Skeletal muscle satellite cell (primary cell): Measurements from ENCODE around the gene TNK1.

Source experiments
- H3K27me3 ChIP-seq: 2 replicates; pipeline ENCODE4 v1.7.0; 2013; ENCODE audit warnings: low read length; ENCODE audit not compliant: control insufficient read depth, insufficient read depth
- H3K36me3 ChIP-seq: 2 replicates; pipeline ENCODE4 v1.7.0; 2013; ENCODE audit warnings: mild to moderate bottlenecking, control low read depth, low read length; ENCODE audit not compliant: insufficient read depth
- H3K4me1 ChIP-seq: 2 replicates; pipeline ENCODE4 v1.7.0; 2013; ENCODE audit warnings: low read length; ENCODE audit not compliant: control insufficient read depth, insufficient read depth
- H3K4me2 ChIP-seq: 2 replicates; pipeline ENCODE4 v1.7.0; 2013; ENCODE audit warnings: mild to moderate bottlenecking, low read length
- H3K4me3 ChIP-seq: 2 replicates; pipeline ENCODE4 v1.7.0; 2013; ENCODE audit warnings: low read length
- H3K9ac ChIP-seq: 2 replicates; pipeline ENCODE4 v1.7.0; 2013; ENCODE audit warnings: mild to moderate bottlenecking, low read depth, low read length, moderate library complexity
- H3K9me3 ChIP-seq: replicated peaks from 2 replicates; pipeline ENCODE4 v1.7.0; 2013; ENCODE audit warnings: mild to moderate bottlenecking, control low read depth, low read length

TNK1 gene

DNA sequence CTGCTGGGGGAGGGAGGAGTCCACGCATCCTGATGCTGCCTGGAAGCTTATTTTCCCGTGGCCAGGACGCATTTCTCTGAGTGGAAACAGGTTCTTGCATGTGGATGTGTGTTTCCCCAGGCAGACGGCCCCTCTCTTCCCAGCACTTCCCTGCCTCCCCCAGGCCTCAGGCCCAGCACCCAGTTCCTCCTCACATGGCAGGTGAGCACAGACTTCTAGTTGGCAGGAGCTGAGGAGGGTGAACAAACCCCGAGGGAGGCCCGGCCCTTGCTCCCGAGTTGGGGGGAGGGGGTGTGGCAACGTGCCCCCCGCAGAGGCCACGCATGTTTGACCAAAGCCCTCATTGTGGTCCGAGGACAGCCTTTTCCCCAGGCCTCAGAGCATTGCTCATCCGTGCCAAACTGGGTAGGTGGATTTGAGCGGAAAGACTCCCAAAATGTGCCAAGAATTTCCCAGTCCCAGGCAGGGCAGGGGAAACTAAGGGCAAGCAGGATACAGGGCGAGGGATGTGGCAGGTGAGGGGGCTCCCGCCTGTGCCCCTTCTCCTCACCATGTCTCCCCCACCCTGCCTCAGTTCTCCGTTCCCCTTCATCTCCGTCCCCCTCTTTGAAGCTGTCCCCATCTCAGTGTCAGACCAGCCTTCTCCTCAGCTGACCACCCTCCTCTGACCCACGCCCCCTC, 37.7 kb downstream of the TNK1 start:
- Histone ChIP-seq H3K9me3 (no peaks in the 10 kb centered on the region), H3K4me1 (peaks cover 2% of the 10 kb centered on the region), H3K9ac (no peak overlapping the region), H3K27me3 (no peaks in the 10 kb centered on the region), H3K4me2 (no peak overlapping the region), H3K36me3 (peaks cover 5% of the 10 kb centered on the region), H3K4me3 (no peak overlapping the region)

DNA sequence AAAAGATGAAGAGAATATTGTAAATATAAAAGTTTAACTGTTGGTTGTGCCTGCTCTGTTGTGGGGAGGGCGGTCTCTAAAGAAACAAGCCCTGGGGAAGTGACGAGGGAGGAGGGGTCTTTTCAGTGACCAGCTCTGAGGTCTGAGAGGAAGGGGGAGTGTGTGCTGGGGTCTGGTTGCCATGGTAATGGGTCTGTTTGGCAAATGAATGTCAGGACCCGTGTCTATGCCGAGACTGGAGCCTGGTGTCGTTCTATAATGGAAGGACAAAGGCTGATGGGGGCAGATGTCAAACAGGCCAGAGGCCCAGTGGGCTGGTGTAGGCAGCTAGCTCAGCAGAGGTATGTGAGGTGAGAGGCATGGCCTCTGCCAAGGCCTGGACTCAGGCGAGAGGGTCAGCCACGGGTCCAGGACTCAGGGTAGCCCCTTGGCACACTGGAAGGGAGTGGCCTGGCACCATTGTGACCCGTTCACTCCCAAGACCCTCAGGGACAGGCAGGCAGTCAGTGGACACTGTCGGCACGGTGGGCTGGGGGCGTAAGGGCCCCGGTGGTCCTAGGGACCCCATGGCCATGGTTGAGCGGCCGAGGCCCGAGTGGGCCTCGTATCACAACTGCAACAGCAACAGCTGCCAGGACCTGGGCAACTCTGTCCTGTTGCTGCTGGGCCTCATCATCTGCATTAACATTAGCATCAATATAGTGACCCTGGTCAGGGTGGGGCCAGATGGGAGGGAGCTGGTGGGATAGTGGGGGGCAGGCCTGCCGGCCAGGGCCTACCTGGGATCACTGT, 39.1 kb downstream of the TNK1 start, which contains the start of gene SPEM1:
Gene SPEM1, plus strand, starts transcription at position 506 of the 792 bp plus-strand sequence. Its CDS starts 61 bp downstream, at position 567.
- Histone ChIP-seq H3K4me2 (no peak within 1 kb of the TSS), H3K4me3 (no peak within 1 kb of the TSS), H3K9ac (no peak within 1 kb of the TSS), H3K4me1 (no peaks in the 10 kb centered on the region), H3K27me3 (peaks cover 3% of the 10 kb centered on the region), H3K9me3 (no peaks in the 10 kb centered on the region), H3K36me3 (peaks cover 5% of the 10 kb centered on the region)

DNA sequence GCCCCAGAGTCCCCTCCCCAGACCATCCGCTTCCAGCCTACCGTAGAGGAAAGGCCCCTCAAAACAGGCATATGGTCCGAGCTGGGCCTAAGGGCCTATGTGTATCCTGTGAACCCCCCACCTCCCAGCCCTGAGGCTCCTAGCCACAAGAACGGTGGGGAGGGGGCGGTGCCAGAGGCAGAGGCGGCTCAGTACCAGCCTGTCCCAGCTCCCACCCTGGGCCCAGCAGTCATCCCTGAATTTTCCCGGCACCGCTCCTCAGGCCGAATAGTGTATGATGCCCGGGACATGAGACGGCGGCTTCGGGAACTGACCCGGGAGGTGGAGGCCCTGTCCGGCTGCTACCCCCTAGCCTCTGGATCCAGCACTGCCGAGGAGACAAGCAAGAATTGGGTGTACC, 40.3 kb downstream of the TNK1 start:
- H3K9ac ChIP-seq, result no peak overlapping the region
- H3K36me3 ChIP-seq, result no peaks in the 10 kb centered on the region
- H3K9me3 ChIP-seq, result no peaks in the 10 kb centered on the region
- peaks cover 6% of the 10 kb centered on the region for H3K27me3 ChIP-seq
- no peak overlapping the region for H3K4me3 ChIP-seq
- H3K4me2 ChIP-seq, result no peak overlapping the region
- H3K4me1 ChIP-seq, result no peaks in the 10 kb centered on the region

DNA sequence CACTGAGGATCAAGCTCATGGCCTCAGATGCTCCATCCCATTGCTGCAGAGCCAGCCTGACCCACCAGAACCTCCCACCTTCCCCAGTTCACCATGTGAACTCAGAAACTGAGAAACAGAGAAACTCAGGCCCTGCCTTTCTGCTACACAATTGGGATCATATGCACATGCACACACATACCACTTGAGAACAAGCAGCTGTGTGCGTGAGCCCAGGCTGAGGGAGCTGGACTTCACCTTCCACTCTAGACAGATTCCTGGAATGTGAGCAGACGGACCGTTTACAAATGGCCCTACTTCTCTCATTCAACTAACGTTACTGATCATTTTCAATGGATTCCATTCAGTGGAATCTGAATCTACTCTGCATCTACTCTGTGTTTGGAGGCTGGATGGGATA, 42.8 kb downstream of the TNK1 start:
- Histone ChIP-seq H3K9ac (no peak overlapping the region), H3K4me1 (no peaks in the 10 kb centered on the region), H3K36me3 (no peaks in the 10 kb centered on the region), H3K27me3 (peaks cover 6% of the 10 kb centered on the region), H3K4me2 (no peak overlapping the region), H3K9me3 (no peaks in the 10 kb centered on the region), H3K4me3 (no peak overlapping the region)

DNA sequence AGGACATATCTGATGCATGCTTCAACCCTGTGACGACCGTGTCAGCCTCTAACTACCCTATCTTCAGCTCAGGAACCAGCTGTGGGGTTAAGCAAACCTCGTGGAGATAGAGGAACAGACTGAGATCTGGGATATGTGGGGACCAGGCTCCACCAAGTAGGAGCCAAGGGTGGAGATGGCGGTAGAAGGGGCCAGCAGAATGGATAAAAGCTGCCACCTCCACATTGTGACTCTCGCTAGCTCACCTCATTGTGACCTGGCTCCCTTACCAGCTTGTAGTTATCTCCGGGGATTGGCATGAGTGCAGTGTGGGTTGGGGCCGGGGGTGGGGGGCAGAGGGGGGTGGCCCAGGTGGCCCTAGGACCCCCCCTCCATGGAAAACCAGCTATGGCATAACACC, 44.4 kb downstream of the TNK1 start, which contains the start of gene SPEM2:
Gene SPEM2, plus strand, starts transcription at position 301 of the 400 bp plus-strand sequence. Its CDS starts 73 bp downstream, at position 374.
- H3K4me2 ChIP-seq, result no peak within 1 kb of the TSS
- no peaks in the 10 kb centered on the region for H3K36me3 ChIP-seq
- H3K9ac ChIP-seq, result no peak within 1 kb of the TSS
- H3K4me1 ChIP-seq, result no peaks in the 10 kb centered on the region
- no peaks in the 10 kb centered on the region for H3K9me3 ChIP-seq
- H3K4me3 ChIP-seq, result no peak within 1 kb of the TSS
- H3K27me3 ChIP-seq, result peaks cover 6% of the 10 kb centered on the region

DNA sequence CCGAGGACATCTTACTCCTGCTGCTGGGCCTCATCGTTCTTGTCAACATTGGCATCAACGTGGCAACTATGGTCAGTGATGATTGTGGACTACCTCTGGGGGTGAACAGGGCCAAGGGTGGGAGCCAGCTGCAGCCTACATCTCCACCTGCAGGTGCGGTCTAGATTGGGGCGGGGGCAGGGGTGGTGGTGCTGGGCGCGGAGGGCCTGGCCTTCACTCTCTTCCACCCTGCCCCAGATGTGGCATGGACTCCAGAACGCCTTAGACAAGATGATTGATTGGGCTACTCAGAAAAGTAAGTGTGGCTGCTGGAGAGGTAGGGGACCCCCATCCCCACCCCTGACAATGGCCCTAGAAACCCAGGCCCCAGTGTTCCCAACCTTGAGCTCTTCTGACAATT, 44.9 kb downstream of the TNK1 start:
- no peak overlapping the region for H3K4me3 ChIP-seq
- H3K9ac ChIP-seq, result no peak overlapping the region
- no peak overlapping the region for H3K4me2 ChIP-seq
- no peaks in the 10 kb centered on the region for H3K36me3 ChIP-seq
- H3K27me3 ChIP-seq, result peaks cover 6% of the 10 kb centered on the region
- no peaks in the 10 kb centered on the region for H3K9me3 ChIP-seq
- H3K4me1 ChIP-seq, result no peaks in the 10 kb centered on the region

DNA sequence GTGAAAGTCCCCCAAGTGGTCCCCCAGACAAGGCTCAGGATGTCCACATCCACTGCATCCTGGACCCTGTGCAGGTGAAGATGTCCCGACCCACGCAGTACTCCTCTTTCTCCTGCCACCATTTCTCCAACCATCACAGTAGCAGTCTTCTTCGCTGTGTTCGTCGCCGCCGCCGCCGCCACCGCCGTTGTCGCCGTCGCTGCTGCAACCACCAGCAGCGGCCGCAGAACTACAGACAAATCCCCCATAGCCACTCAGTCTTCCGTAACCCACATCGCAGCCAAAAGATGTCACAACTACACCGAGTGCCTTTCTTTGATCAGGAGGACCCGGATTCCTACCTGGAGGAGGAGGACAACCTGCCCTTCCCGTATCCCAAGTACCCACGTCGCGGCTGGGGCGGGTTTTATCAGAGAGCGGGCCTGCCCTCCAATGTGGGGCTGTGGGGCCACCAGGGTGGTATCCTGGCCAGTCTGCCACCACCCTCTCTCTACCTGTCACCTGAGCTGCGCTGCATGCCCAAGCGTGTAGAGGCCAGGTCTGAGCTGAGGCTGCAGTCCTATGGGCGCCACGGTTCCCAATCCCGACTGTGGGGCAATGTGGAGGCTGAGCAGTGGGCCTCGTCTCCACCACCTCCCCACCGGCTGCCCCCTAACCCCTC, 45.4 kb downstream of the TNK1 start:
- no peaks in the 10 kb centered on the region for H3K4me1 ChIP-seq
- H3K9me3 ChIP-seq, result no peaks in the 10 kb centered on the region
- no peak overlapping the region for H3K9ac ChIP-seq
- no peak overlapping the region for H3K4me2 ChIP-seq
- H3K4me3 ChIP-seq, result no peak overlapping the region
- no peaks in the 10 kb centered on the region for H3K36me3 ChIP-seq
- H3K27me3 ChIP-seq, result peaks cover 6% of the 10 kb centered on the region

DNA sequence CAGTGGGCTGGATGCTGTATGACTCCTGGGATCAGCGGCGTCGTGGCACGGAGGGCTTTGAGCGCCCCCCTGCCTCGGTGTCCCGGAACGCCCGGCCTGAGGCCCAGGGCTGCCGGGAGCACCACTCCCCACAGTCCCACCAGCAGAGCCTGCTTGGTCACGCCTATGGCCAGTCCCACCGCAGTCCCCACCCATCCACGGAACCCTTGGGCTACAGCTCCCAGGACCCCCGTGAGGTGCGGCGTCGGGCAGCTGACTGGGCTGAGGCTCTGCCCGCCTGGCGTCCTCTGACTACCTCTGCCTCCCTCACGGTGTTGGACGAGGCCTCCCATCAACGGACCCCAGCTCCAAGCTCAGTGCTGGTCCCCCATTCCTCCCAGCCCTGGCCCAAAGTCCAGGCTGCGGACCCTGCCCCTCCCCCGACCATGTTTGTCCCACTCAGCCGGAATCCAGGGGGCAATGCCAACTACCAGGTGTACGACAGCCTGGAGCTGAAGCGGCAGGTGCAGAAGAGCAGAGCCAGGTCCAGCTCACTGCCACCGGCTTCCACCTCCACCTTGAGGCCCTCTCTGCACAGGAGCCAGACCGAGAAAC, 46.1 kb downstream of the TNK1 start:
- Histone ChIP-seq H3K9ac (no peak overlapping the region), H3K4me1 (no peaks in the 10 kb centered on the region), H3K4me3 (no peak overlapping the region), H3K27me3 (peaks cover 6% of the 10 kb centered on the region), H3K36me3 (no peaks in the 10 kb centered on the region), H3K4me2 (no peak overlapping the region), H3K9me3 (no peaks in the 10 kb centered on the region)

DNA sequence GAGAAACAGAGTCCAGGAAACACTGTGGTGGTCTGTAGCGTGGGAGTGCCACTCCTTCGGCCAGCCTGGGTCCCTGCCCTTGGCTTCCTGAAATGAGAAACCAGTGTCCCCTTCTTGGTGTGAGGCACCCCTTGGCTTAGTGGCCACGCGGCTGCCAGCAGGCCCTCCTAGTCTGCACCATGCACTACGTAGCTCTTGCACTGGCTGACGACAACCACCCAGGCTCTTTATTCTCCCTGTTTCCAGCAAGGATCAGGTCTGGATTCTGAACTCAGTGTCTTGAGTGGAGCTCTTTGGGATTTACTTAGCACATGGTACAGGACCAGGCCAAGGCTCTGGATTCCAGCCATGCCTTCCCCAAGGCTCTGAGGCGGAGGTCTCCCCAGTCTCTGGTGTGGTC, 46.7 kb downstream of the TNK1 start:
- no peak overlapping the region for H3K4me2 ChIP-seq
- no peak overlapping the region for H3K9ac ChIP-seq
- H3K4me1 ChIP-seq, result no peaks in the 10 kb centered on the region
- no peaks in the 10 kb centered on the region for H3K9me3 ChIP-seq
- H3K4me3 ChIP-seq, result no peak overlapping the region
- H3K36me3 ChIP-seq, result no peaks in the 10 kb centered on the region
- peaks cover 6% of the 10 kb centered on the region for H3K27me3 ChIP-seq

DNA sequence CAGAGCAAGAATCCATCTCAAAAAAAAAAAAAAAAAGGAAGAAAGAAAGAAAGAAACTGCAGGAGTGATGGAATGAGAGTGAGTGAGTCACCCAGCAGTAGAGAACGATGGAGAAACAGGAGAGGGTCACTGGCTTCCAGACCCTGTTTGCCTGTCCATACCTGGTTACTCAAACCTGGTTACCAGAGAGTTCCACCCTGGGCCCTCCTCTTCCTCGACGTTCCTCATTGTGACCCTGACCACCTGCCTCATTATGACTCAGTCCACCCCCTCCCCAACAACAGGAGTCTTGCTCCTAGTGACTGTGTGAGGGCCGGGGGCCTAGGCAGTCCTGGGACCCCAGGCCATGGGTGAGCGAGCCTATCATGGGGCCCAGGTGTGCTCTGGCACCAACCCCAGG, 47.7 kb downstream of the TNK1 start, which contains the start of gene SPEM3:
Gene SPEM3, plus strand, starts transcription at position 301 of the 400 bp plus-strand sequence. Its CDS starts 46 bp downstream, at position 347.
- no peak within 1 kb of the TSS for H3K9ac ChIP-seq
- peaks cover 6% of the 10 kb centered on the region for H3K27me3 ChIP-seq
- H3K36me3 ChIP-seq, result no peaks in the 10 kb centered on the region
- H3K4me2 ChIP-seq, result no peak within 1 kb of the TSS
- no peak within 1 kb of the TSS for H3K4me3 ChIP-seq
- H3K9me3 ChIP-seq, result no peaks in the 10 kb centered on the region
- H3K4me1 ChIP-seq, result no peaks in the 10 kb centered on the region

DNA sequence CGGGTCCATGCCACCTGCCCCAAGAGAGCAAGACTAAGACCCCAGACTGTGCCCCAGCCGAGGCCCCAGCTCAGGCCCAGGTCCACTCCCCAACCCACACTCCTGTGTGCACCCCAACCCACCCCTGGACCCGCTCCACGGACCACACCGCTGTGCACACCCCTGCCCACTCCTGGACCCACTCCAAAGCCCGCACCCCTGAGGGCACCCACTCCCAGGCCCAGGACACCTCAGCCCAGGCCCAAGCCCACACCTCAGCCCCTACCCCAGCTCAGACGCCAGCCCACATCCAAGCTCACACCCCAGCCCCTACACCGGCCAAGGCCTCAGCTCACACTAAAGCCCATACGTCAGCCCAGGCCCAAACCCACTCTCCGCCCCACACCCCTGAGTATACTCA, 48.8 kb downstream of the TNK1 start:
- H3K9ac ChIP-seq, result no peak overlapping the region

More for the DNA sequence above, 48.8 kb downstream of the TNK1 start:
- Histone ChIP-seq H3K27me3 (peaks cover 6% of the 10 kb centered on the region), H3K4me3 (no peak overlapping the region), H3K36me3 (no peaks in the 10 kb centered on the region), H3K4me1 (no peaks in the 10 kb centered on the region), H3K9me3 (no peaks in the 10 kb centered on the region), H3K4me2 (no peak overlapping the region)
